NOMO-1 treated with DMSO at 0.1 percent for 48 hours (cell line): ENCODE measurements around the gene BAZ2B.
"Not testable (repeated sequence)": the region's sequence is repeated elsewhere in the genome, so short reads cannot be mapped to it uniquely, and the experiment has no call there.

Experiments used
- DNase-seq: peaks from one replicate; lab custom pipeline; 2025; ENCODE audit not compliant: unreplicated experiment; lab: John Stamatoyannopoulos, UW

Gene BAZ2B

GRCh38 chr2:159438720-159439353 lies 177.5 kb downstream of the BAZ2B start:
- DNase-seq, result no peak

GRCh38 chr2:159438284-159438683 lies 178.1 kb downstream of the BAZ2B start:
- no peak for DNase-seq

DNA sequence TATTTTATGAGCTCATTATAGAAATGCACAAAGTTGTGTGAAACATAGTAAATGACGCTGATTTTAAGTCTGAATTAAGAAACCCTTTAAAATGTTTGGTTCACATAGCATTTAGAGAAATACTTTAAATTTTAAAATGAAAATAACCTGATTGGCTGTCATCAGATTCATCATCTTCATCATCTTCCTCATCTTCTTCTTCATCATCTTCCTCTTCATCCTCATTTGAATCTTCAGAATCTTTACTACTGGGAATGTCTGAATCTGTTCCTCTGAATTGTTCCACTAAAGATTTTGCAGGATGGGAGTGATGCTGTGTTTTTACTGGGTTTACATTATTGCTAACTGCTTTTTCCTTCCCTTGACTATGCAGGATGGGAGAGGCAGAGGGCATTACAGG lies 183.7 kb downstream of the BAZ2B start:
- DNase-seq, result no peak

GRCh38 chr2:159427048-159427447 lies 189.3 kb downstream of the BAZ2B start:
- no peak for DNase-seq

GRCh38 chr2:159419403-159419802 lies 196.9 kb downstream of the BAZ2B start:
- no peak for DNase-seq

DNA sequence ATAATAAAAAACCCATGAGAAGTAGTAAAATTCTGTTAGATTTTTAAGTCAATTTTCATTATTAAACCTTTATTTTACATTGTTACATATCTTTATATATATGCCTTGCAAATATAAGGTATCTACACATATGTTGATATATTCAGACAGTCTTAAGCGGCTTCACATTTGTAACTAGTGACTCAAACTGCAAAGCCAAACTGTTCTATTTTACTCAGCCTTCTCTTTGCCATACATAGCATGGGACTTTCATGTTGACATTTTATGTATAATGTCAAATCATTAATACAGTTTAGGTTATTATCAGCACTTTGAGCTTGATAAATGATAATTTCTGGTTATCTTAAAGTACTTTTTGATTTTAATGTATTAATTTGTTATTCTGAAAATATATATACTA lies 204.9 kb downstream of the BAZ2B start:
- no peak for DNase-seq

DNA sequence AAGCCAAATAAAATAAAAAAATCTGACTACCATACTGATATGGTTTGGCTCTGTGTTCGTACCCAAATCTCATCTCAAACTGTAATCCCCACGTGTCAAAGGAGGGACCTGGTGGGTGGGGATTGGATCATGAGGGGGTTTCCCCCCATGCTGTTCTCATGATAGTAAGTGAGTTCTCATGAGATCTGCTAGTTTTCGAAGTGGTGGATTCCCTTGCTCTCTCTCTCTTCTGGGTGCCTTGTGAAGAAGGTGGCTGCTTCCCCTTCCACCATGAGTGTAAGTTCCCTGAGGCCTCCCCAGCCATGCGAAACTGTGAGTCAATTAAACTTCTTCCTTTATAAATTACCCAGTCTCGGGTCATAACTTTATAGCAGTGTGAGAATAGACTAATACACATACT lies 206.1 kb downstream of the BAZ2B start:
- no peak for DNase-seq

GRCh38 chr2:159409116-159409800 lies 207.1 kb downstream of the BAZ2B start:
- no peak for DNase-seq

- DNase-seq, result no peak
These were observed 213.6 kb downstream of the BAZ2B start for GRCh38 chr2:159402790-159403189.

DNA sequence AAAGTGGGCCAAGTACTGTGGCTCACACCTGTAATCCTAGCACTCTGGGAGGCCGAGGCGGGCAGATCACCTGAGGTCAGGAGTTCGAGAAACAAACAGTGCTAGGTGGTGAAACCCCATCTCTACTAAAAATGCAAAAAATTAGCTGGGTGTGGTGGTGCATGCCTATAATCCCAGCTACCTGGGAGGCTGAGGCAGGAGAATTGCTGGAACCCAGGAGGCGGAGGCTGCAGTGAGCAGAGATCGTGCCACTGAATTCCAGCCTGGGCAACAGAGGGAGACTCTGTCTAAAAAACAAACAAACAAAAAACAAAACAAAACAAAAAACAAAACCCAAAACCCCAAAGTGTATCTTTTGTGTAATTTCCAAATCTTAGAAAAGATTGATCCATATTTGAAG lies 214.2 kb downstream of the BAZ2B start:
- not testable (repeated sequence) for DNase-seq

DNA sequence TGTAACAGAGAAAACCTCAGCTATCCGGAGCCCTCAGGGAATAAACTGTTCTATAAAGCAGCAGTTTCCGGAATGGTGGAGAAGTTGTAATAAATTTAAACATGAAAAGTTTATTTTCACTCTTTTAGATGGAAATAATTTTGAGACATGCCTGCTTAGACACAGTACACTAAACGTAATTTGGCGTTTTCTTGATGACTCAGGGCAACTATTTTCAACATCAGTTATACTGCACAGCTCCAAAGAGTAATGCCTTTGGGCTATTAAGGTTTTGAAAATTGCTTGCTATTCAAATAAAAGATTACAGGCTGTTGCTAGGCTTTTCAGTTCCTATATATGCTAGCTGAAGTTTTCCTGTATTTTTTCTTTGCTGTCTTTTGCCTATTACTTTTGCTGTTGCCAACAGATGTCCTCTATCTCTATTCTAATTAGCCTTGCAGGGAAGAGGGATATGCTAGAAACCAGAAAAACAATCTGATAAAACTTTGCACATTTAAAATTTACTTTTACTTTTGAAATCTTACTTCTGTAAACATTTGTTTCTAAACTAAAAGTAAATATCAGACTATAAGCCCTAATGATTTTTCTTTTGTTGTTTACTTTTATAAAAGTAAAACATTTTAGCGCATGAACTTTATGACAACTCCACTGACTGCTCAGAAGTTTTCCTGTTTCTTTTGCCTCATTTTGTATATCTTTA lies 216.5 kb downstream of the BAZ2B start:
- DNase-seq, result no peak

DNA sequence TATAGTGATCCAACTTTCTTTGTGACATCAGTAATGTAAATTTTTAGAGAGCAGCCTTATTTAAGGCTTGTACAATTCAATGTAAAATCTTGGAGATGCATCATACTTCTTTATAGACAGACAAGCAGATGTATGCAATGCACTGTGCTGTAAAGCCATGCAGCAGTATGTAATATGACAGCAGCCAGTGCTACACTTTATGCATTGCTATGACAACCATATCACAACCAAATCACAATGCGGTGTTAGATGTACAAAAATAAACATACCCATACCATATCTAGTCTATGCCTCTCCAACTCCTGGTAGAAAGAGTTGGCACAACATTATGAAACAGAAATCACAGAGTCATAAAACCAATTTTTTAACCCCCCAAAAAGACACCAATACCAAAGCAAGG lies 219.5 kb downstream of the BAZ2B start:
- no peak for DNase-seq

- no peak for DNase-seq
These were observed 233.8 kb downstream of the BAZ2B start for GRCh38 chr2:159382447-159383028.

DNA sequence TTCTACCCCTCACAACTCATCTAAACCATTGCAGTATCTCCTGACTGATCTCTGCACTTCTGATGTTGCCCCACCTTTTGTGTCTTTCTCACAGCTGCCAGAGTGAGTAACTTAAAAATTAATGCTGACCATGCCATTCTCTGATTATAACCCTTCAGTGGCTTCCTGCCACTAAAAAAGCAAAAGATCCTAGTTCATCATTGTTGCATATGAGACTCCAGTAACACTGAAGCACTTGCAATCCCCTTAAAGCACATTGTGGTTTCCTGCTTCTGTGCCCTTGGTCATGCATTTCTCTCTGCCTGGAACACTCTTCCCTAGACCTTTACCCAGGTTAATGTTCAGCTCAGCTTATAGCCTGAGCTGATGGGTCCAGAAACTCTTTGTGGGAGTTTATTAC lies 234.8 kb downstream of the BAZ2B start:
- DNase-seq, result no peak

DNA sequence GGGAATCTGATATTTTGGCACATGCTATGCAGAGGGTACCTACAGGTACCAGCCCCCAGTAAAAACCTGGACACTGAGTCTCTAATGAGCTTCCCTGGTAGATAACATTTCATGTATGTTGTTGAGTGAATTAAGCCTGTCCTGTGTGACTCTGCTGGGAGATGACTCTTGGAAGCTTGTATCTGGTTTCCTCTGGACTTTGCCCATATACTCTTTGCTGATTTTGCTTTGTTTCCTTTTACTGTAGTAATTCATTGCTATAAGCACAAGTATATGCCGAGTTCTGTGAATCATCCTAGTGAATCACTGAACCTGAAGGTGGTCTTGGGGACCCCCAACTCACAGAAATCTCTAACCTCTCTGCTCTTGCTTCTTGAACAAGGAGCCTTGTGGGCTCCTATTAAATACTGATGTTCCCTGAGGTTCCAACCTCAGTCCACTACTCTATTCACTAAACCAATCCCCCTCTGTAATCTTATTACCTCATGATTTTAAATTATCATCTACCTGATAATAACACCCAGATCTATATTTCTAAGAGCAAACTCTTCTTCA lies 235.6 kb downstream of the BAZ2B start:
- no peak for DNase-seq

DNA sequence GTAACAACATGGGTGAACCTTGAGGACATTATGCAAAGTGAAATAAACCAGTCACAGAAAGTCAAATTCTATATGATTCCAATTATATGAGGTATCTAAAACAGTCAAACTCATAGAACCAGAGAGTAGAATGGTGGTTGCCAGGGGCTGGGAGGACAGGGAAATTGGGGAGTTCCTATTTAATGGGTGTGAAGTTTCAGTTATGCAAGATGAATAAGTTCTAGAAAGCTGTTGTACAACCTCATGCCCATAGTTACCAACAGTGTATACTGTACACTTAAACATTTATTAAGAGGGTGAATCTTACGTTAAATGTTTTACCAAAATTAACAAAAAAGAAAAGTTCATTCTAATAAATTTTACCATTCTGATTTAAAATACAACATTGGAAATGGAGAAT lies 237.2 kb downstream of the BAZ2B start:
- DNase-seq, result no peak

- no peak for DNase-seq
These were observed 241.1 kb downstream of the BAZ2B start for GRCh38 chr2:159375241-159375640.

DNA sequence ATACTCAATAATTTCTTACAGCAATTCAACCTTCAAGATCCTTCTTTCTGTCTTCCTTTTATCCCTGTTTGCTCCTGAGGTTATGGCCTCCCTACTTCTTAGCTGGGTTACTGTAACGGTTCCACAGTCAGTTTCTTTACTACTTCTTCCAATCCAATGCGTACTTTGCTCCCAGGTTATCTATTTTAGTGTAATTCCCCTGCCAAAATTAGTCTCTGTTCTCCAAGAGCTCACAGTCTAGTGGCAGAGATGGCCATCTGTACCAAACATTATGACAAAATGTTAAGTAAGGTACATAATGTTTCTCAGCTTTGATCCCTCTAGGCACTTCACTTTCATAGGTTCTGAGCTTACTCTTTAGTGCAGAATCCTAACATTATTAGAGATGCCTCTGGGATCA lies 244.8 kb downstream of the BAZ2B start:
- DNase-seq, result no peak

DNA sequence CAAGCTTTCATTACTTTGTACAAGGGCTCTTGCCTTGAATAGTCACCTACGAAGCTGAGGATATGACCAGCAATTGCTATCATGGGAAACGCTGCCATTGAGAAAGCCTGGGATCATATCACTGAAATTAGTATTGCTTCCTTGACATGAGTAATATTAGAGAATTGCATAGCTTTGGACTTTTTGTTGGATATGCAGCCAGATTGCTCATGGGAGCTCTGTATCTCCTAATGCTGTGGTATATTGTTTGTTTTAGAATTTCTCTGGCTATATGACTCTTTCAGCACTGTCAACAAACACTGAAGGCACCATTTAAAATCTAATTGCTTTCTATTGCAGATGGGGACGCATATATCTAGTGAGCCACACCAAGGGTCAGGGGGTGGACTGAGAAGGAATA lies 249.8 kb downstream of the BAZ2B start:
- DNase-seq, result no peak

DNA sequence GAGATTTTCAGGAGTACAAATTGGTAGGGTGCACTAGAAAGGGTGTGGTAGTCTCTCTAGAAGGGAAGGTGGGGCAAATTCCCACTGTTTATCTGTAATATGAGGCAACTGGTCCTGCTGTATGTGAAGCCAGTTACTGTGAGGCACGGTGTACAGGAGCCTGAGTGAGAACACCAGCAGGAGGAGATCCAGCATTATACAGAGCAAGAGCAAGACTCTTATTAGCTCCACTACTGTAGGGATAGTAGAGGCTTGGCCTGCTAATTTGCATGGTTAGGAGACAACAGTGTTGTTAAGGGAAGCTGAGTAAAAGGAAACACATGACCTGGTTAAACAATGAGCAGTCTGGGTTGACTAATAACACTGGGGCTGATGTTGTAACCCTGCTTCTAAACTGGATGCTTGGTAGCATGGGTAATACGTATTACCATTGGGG lies 253.5 kb downstream of the BAZ2B start:
- peak; percentile 34 for DNase-seq

- DNase-seq, result no peak
These were observed 254.3 kb downstream of the BAZ2B start for GRCh38 chr2:159362094-159362493.

DNA sequence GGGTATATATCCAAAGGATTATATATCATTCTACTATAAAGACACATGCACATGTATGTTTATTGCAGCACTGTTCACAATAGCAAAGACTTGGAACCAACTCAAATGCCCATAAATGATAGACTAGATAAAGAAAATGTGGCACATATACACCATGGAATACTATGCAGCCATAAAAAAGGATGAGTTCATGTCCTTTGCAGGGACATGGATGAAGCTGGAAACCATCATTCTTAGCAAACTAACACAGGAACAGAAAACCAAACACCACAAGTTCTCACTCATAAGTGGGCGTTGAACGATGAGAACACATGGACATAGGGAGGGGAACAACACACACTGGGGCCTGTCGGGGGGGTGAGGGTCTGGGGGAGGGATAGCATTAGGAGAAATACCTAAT lies 254.7 kb downstream of the BAZ2B start:
- DNase-seq, result not testable (repeated sequence)
